Right ventricle myocardium superior (tissue), 1 donor: Measurements from ENCODE around the gene ISL1. TPM values are rescaled to one million over a fixed set of nuclear protein-coding genes. Genes with fewer than 3 reads are reported as not detected.

ENCODE experiments used
- ATAC-seq: fragments of 200-7000 bp; cut with Tn5 transposase; one replicate; pipeline ENCODE4 v1.9.1; 2020; ENCODE audit warnings: mild to moderate bottlenecking; ENCODE audit not compliant: poor library complexity
- DNase-seq: peaks from one replicate; pipeline ENCODE4 v3.0.0-alpha.2; 2020
- intact Hi-C: fragments of 100-400 bp; cut with DNase I; formaldehyde crosslinking; loops from one replicate; pipeline ENCODE4 v1.11.2; 2022
- total RNA-seq: library from RNA; stranded (reverse); fragmentation: NEBNext Ultra II Directional; extraction: Animal tissue kit (Norgen Biotek cat#: 25700); gene quantifications from one replicate; pipeline ENCODE4 v1.2.1, GENCODE V29; 2021
- donor health status: DM: no; HTN: yes; CAD: no; lungs with severe emphysema.

Gene ISL1
- total RNA-seq, 1 donor from 2014 or later: not detected

GRCh38 chr5:51384281-51384840 is 1.1 kb downstream of the ISL1 start:
- DNase-seq (no peak), ATAC-seq (no peak)
- intact Hi-C loops: no loop called here

GRCh38 chr5:51385216-51385615 is 2.0 kb downstream of the ISL1 start:
- DNase-seq (no peak), ATAC-seq (no peak)
- intact Hi-C loops: no loop called here

GRCh38 chr5:51386916-51387883 is 4.0 kb downstream of the ISL1 start:
- DNase-seq (no peak), ATAC-seq (no peak)
- intact Hi-C loops: no loop called here

- DNase-seq (no peak), ATAC-seq (no peak)
- intact Hi-C loops: no loop called here
Measured at GRCh38 chr5:51387884-51388275, 4.6 kb downstream of the ISL1 start.

- DNase-seq (no peak), ATAC-seq (no peak)
- intact Hi-C loops: no loop called here
Measured at GRCh38 chr5:51388488-51389287, 5.4 kb downstream of the ISL1 start.

- ATAC-seq (no peak), DNase-seq (no peak)
- intact Hi-C loops: no loop called here
Measured at GRCh38 chr5:51389288-51389576, 6.0 kb downstream of the ISL1 start.

- ATAC-seq (no peak), DNase-seq (no peak)
- intact Hi-C loops: no loop called here
Measured at GRCh38 chr5:51389577-51390463, 6.6 kb downstream of the ISL1 start.

GRCh38 chr5:51391175-51391574 is 7.9 kb downstream of the ISL1 start:
- intact Hi-C loops: no loop called here
- DNase-seq (no peak), ATAC-seq (no peak)

- DNase-seq (no peak), ATAC-seq (no peak)
- intact Hi-C loops: no loop called here
Measured at GRCh38 chr5:51392689-51393199, 9.5 kb downstream of the ISL1 start.

GRCh38 chr5:51394609-51395008 is 11.4 kb downstream of the ISL1 start:
- intact Hi-C loops: no loop called here
- ATAC-seq: no peak
- no peak for DNase-seq

- DNase-seq (no peak), ATAC-seq (no peak)
- intact Hi-C loops: no loop called here
Measured at GRCh38 chr5:51395245-51395644, 12.0 kb downstream of the ISL1 start.

- DNase-seq: no peak
- ATAC-seq: no peak
- intact Hi-C loops: no loop called here
Measured at GRCh38 chr5:51395666-51396356, 12.6 kb downstream of the ISL1 start.

GRCh38 chr5:51396797-51397196 is 13.5 kb downstream of the ISL1 start:
- ATAC-seq: no peak

GRCh38 chr5:51397996-51398395 is 14.7 kb downstream of the ISL1 start:
- DNase-seq: no peak
- intact Hi-C loops: no loop called here
- ATAC-seq: no peak

More at GRCh38 chr5:51396797-51397196, 13.5 kb downstream of the ISL1 start:
- intact Hi-C loops: no loop called here
- no peak for DNase-seq

GRCh38 chr5:51398875-51399642 is 15.8 kb downstream of the ISL1 start:
- DNase-seq: no peak
- intact Hi-C loops: no loop called here
- no peak for ATAC-seq

- no peak for ATAC-seq
- no peak for DNase-seq
- intact Hi-C loops: no loop called here
Measured at GRCh38 chr5:51399643-51400006, 16.4 kb downstream of the ISL1 start.

GRCh38 chr5:51404255-51404654 is 21.0 kb downstream of the ISL1 start:
- DNase-seq (no peak), ATAC-seq (no peak)
- intact Hi-C loops: no loop called here
